ENCODE measurements around the gene PRSS33.

The PRSS33 gene, protein sequence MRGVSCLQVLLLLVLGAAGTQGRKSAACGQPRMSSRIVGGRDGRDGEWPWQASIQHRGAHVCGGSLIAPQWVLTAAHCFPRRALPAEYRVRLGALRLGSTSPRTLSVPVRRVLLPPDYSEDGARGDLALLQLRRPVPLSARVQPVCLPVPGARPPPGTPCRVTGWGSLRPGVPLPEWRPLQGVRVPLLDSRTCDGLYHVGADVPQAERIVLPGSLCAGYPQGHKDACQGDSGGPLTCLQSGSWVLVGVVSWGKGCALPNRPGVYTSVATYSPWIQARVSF

DNA sequence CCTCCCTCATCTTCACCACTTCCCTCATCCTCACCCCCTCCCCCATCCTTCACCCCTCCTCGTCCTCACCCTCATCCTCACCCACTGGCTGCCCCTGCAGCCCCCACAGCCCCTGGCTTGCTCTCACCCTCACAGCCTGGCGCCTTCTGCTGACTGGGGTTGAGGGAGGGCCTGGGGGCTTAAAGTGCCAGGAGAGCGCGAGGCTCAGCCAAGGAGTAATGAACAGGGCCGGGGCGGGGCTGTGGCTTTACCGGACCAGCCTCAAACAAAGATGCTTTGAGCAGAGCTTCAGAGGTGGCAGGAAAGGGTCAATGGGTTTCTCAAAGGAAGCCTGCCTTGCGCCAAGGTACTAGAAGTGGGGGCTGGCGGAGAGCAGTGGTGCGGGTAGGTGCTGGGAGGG, at the start of gene PRSS33:
TSS of gene PRSS33 (minus strand) at position 155 of the 400 bp plus-strand sequence. CDS start 1,013 bp downstream, outside the sequence.
- DNase-seq (ENCODE audit: low spot score), result no peak

DNA sequence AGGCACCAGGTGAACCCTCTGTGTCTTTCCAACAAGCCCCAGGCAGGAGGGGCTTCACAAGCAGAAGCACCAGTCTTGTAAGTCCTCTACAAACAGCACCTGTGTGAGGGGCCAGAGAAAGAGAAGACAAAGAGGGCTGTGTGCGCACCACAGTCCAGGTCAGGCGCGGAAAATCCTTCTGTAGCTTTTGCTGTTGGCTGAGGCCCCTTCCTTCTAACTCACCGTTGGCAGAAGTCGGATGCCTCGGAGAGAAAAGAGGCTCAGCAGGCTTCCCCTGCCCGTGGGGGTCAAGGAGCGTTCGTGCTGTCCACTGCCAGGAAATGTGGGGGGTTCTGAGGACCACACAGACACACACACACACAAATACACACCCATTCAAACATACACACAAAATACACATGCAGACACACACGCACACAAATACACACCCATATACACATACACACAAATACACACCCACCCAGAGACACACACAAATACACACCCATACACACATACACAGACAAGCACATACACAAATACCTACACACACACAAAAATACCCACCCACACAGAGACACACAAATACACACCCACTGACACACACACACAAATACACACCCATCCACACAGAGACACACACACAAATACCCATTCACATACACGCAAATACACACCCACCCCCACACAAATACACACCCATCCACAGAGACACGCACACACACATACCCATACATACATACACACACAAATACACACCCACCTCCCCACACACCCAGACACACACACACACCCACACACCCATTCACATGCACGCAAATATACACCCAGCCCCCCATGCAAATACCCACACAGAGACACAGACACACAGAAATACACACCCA, 49.5 kb upstream of the PRSS33 start:
- DNase-seq (ENCODE audit: low spot score), result no peak

DNA sequence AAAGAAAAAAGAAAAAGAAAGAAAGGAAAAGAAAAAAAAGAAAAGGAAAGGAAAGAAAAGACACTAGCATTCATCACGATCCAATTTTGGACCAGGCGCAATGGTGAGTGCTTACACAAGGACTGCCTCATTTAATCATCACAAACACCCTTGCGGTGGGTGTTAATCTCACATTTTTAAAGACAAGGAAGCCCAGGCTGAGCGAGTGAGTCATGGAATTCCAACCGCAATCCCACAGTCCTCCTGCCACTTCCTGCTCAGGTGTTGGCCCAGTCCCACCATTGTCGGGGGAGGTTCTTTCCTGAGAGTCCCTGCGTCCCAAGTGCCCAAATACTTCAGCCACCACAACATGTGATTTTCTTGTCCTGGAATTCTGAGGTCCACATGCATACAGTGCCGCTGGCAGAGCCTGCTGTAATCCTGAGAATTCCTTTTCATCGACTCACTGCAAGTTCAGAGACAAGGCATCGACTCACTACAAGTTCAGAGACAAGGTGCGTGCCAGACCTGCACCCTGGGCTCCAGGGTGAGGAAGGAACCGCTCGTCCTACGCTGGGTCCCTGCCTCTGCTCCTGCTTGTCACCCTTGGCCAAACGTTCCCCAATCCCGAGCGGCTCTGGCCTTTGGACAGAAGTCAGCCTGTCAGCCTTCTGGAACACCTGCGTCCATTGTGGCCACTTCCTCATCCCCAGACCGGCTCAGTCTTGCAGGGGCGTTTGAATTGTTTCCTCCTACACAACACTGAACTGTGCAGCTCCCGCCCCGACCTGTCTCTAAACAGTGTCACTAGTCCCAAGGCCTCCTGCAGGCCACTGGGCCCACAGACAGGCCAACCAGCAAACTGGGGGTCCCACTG, 48.5 kb upstream of the PRSS33 start:
- DNase-seq (ENCODE audit: low spot score), result peak; percentile 93

DNA sequence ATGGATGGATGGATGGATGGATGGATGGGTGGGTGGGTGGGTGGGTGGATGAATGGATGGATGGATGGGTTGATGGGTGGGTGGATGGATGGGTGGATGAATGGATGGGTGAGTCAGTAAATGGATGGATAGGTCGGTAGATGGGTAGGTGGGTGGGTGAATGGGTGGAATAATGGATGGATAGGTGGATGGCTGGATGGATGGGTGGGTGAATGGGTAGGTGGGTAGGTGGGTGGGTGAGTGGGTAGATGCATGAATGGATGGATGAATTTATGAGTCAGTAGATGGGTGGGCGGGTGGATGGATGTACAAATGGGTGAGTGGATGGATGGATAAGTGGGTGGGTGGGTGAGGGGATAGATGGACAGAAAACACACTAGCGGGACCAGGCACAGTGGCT, 47.6 kb upstream of the PRSS33 start:
- DNase-seq (ENCODE audit: low spot score), result no peak

DNA sequence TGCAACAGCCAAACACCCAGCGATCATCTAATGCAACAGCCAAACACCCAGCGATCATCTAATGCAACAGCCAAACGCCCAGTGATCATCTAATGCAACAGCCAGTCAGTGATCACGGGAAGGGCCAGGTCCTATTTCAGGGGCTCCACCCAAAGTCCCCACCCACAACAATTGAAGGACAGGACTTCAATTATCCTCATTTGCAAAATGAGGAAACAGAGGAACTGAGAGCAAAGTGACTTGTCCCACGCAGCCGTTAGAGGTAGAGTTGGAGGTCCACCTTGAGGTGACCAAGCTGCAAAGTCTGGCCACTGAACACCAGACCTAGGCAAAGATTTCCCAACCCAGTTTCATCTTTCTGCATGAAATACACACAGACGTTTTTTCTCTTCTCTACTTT, 46.4 kb upstream of the PRSS33 start:
- DNase-seq (ENCODE audit: low spot score), result no peak

DNA sequence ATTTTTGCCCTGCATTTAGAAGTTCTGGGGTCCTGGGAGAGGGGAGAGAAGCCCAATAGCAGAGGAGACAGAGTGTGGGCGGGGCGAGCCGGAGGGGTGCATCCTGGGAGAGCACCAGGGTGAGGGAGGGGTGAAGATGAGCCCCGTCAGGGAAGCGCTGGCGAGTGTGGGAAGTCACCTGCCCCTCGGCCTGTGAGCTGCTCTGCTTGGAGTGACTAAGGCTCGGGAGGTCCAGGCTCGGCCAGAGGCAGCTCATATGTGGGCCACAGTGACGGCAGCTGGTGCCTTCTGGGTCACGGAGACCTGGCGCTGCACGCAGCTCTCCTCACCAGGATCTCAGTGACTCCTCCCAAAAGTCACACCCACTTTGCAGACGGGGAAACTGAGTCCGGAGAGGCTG, 43.8 kb upstream of the PRSS33 start:
- no peak for DNase-seq (ENCODE audit: low spot score)

DNA sequence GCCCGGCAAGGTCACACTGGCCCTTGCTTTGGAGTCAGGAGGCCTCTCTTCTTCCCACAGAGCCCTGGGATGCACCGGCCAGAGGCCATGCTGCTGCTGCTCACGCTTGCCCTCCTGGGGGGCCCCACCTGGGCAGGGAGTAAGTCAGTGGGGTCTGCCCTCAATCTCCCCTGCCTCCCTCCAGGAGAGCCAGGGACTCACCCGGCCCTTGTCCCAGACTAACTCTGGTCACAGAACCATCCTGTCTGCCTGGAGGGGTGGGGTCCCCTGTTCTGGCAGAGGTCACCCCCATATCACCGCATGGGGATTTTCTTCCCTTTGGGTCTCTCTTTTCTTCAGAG, 43.0 kb upstream of the PRSS33 start:
- no peak for DNase-seq (ENCODE audit: low spot score)

DNA sequence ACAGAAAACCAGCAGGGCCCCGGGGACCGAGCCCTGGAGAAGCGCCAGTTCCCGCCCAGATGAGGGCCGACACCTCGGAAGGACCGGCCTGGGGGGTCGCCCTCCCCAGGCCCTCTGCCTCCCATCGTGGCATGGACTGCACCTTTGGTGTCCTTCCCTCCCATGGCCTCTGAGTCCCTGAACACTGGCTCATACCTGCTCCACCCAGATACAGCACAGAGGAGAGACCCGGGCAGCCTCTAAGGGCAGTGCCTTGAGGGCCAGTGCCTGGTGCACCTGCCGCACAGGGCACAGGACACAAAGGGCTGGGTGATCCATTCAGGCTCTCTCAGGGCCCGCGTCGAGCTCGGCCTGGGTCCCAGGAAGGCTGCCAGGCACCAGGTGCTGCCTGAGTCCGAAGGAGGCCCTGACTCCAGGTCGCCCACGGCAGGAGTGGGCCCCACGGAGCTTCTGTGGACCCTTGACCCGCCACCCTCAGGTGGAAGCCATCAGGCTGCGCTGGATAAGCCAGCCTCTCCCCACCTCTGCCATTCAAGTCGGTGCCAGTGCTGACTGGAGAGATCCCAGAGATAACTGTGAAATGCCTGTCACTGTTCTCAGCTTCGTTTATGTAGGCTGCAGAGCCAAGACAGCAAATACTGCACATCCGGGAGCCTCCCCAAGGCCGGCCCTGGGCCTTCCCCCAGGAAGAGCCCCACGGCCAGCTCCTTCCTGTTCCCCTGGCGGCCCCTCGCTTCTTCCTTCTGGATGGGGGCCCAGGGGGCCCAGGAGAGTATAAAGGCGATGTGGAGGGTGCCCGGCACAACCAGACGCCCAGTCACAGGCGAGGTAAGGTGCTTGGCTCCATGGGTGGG, 42.4 kb upstream of the PRSS33 start, which contains the start of gene ZG16B:
TSS of gene ZG16B (plus strand) at position 803 of the 854 bp plus-strand sequence. CDS start 139 bp downstream, outside the sequence.
- DNase-seq (ENCODE audit: low spot score), result no peak

DNA sequence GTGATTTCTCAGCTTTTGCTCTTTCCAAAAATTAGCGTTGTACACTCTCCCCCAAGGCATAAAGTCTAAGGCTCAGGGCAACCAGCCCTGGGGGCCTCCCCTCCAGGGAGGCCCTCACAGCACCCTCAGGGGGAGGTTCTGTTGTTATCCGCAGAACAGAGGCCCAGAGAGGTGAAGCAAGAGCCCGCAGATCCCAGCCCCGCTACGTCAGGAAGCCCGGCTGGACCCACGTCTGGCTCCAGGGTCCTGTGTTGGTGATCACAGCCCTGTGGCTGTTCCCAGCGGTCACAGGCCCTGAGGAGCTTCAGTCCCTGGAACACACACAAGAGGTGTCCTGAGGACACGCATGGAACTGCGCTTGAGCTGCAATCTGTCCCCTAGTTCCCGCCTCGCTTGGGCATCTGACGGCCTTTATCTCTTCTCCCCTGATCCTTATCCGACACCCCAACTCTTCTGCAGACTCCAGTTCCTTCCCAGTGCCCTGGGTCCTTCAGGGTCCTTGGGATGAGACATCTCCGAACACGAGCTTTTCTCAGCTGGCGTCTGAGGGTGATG, 41.6 kb upstream of the PRSS33 start:
- DNase-seq (ENCODE audit: low spot score), result no peak

DNA sequence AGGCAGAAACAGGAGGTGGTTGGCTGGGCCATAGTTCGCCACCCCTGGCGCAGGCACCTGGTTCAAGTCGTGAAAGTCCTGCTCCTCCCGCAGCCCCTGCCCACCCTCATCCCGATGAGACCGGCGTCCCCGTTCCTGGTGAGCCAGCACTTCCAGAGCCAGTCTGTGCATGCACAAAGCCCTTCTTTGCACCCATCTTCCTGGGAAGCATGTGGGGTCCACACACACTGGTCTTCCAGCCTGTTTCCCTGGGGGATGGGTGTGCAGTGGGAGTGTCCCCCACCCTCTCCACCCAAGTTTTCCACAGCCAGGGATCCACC, 41.1 kb upstream of the PRSS33 start:
- no peak for DNase-seq (ENCODE audit: low spot score)

DNA sequence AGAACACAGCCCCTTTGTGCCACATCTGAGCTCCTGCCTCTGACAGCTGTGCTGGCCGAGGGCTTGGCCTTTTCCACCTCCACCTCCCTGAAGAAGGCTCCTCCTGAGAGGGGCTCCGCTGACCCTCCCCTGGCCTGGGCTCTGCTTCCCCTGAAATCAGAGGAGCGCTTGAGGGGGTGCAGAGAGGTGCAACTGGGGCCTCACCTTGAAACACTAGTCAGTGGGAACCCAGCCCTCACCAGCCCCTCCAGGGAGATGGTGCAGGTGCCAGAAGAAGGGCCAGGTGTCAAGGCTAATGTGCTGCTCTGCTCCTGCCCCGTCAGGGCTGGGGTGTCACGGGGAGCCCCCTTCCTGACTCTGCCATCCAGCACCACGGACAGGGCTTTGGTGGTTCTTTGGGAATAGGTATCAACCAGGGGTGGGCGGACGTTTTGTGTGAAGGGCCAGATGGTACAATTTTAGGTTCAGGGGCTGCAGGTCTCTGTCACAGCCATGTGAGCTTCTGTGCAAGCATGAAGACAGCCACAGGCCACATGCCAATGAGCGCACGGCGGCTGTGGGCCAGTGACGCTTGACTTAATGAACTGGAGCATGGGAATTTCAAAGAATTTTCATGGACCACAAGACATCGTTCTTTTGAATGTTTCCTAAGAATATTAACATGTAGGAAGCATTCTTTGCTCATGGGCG, 40.6 kb upstream of the PRSS33 start:
- DNase-seq (ENCODE audit: low spot score), result no peak

DNA sequence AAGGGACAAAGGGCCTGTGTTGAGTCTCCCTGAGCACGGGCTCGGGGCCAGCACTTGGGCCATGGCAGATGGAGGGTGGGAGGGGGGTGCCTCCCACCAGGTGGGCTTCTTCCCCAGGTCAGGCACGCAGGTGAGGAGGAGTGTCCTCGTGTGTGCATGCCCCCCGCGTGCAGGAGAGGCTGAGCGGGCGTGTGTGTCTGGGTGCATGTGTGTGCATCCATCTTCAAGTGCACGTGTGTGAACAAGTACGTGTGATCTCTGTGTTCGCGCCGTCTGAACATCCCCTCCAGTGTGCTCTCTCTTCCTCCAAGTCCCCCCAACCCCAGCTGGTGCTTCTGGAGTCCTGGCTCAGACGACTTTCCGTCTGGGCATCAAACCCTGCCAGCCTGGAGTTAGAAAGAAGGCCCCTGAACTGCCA, 40.0 kb upstream of the PRSS33 start:
- no peak for DNase-seq (ENCODE audit: low spot score)

DNA sequence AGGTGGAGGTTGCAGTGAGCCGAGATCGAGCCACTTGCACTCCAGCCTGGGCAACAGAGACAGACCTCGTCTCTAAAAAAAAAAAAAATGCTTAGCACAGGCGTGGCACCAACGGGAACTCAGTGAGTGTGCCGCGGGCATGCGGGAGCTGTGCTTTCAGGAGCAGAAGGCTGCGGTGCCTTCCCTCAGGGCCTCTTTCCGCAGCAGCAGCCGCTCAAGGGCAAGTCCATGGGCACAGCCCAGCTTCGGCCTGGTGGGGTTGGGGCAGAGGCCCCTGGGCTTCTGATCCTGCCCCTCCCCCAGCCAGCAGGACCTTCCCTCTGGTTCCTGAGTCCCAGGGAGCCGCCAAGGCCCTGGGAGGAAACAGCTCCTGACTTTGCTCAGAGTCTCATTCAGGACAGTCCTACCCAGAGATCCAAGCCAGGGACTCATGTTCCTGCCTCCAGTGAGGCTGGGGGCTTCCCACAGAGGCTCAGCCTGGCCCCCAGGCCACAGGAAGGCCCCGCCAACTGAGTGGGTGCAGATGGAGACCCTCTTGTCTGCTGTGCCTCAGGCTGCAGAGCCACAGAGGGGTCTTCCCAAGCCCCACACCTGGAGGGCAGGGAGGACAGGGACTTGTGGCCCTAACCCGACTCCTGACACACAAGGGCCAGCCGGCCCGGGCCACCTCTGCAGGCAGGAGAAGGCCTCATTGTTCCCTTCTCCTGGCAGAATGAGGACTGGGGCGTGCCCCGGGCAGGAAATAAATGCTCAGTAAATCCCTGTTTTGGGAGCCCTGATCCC, 39.4 kb upstream of the PRSS33 start:
- no peak for DNase-seq (ENCODE audit: low spot score)

DNA sequence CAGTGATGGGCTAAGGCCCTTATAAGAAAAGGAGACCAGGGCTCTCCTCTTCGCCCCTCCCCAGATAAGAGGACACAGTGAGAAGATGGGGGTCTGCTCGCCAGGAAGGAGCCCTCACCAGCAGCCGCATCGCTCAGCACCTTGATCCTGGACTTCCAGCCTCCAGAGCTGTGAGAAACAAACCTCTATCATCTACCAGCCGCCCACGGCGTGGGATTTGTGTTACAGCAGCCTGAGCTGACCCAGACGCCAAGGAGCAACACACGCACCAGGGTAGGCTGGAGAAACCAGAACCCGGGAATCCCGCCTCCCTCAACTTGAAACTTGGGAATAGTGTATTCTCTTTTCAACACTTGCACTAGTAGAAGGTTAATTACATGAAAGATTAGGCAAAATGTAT, 38.5 kb upstream of the PRSS33 start:
- DNase-seq (ENCODE audit: low spot score), result no peak

DNA sequence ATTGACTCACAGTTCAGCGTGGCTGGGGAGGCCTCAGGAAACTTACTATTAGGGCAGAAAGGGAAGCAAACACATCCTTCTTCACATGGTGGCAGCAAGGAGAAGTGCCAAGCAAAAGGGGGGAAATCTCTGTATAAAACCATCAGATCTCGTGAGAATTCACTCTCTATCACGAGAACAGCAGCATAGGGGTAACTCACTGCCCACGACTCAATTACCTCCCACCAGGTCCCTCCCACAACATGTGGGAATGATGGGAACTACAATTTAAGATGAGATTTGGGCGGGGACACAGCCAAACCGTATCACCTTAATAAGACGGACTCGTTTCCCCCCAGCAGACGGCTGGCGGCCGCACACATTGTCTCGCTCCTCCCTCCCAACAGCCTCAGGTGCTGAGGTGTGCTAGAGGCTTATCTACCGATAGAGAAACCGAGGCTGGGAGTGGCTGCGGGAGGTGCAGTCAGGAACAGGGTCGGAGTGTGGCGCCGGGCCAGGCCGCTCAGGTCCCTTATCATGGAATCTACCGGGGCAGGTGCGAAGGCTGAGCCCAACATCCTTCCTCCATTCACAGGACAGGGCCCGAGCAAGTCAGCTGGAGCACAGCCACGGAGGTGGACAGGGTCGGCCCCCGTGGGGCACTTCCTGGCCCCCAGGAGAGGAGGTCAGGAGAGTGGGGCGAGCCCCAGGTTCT, 37.8 kb upstream of the PRSS33 start:
- DNase-seq (ENCODE audit: low spot score), result no peak

DNA sequence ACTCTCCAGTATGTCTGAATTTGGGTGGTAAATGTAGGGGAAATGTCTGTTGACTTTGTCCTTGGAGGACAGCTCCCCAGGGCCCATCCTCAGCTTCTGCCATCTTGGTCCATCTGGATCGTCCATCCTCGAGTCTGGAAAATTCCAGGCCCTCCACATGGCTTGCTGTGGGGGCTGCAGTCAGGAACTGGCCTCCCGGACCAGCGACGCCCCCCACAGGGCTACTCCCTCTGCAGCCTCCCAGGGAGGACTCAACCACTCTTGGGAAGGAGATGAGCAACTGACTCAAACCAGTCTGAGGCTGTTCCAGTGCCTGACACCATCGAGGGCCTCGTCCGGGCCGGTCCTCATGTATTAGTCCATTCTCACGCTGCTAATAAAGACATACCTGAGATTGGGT, 37.3 kb upstream of the PRSS33 start:
- DNase-seq (ENCODE audit: low spot score), result no peak

DNA sequence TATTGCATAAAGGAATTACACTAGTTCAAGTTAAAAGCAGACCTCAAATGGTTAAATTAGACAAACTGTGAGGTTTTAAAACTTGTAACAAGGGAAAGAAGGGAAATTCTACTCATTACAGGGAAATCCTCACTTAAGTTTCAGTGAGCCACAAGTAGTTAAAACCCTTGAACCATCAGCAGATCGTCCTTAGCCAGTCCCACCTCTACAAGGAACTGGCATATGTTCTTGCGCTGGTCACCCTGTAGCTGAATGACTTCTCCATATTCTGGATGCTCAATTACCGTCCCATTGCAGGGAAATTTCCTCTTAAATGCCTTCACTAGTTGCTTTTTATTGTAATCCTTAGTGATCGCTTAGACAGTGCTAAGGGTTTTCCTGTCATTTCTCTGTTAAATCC, 35.1 kb upstream of the PRSS33 start:
- DNase-seq (ENCODE audit: low spot score), result no peak

DNA sequence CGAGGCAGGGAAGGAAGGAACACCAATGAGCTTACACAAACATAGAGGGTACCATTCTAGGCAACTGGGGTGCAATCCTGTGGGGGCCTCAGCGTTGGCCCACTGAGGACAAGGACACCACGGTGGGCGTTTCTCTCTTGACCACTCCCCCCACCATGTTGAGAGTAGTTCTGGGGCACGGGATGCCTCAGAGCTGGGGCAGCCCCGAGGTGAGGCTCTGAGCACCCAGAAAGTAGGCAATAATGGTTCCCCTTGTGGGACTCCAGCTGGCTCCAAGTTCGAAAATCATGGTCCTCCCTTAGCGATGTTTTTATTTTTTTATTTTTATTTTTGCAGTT, 34.8 kb upstream of the PRSS33 start:
- DNase-seq (ENCODE audit: low spot score), result no peak

DNA sequence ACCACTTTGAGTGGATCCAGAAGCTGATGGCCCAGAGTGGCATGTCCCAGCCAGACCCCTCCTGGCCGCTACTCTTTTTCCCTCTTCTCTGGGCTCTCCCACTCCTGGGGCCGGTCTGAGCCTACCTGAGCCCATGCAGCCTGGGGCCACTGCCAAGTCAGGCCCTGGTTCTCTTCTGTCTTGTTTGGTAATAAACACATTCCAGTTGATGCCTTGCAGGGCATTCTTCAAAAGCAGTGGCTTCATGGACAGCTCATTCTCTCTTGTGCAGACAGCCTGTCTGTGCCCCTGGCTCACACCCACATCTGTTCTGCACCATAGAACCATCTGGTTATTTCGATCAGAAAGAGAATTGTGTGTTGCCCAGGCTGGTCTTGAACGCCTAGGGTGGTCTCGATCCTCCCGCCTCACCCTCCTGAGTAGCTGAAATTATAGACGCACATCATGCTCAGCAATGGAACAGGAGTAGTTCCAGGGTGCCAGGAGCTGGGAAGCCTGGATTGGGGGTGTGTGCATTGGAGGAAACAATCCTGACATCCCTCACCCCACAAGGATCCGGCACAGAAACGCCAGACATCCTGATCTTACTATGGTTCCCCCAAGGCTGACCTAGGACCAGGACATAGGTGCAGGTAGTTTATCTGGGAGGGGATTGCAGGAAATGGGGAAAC, 34.3 kb upstream of the PRSS33 start:
- no peak for DNase-seq (ENCODE audit: low spot score)

All from kidney capillary endothelial cell (primary cell).